Measurements from ENCODE around the gene ACP6. TPM values are rescaled to one million over a fixed set of nuclear protein-coding genes. Genes with fewer than 3 reads are reported as not detected.

Gene ACP6
- total and polyA plus RNA-seq, 2 of the 13 experiments (the other 11 are each of a cell fraction or from before 2014, with no cell fraction given) = 18.1 to 33.7 TPM

GRCh38 chr1:147612366-147612765, 58.0 kb downstream of the ACP6 start (continued):
- no peak for TF ChIP-seq RBFOX2 (IDR thresholded peaks at IDR 0.05; ENCODE audit: low read depth, low read length)
- TF ChIP-seq ZMYM4 (CRISPR knock-in tag; IDR thresholded peaks at IDR 0.05) = peak; percentile 61; the same call in 1 of the 2 replicates
- TF ChIP-seq ZMYM2 (CRISPR knock-in tag; IDR thresholded peaks at IDR 0.05) = no peak
- TF ChIP-seq ZBTB49 (CRISPR knock-in tag; IDR thresholded peaks at IDR 0.05; ENCODE audit: borderline replicate concordance) = no peak
- TF ChIP-seq NR1H2 (CRISPR knock-in tag; IDR thresholded peaks at IDR 0.05; ENCODE audit: borderline replicate concordance, low read depth) = no peak
- TF ChIP-seq JUN (CRISPR knock-in tag; IDR thresholded peaks at IDR 0.05) = 0 out of 2 replicates have a peak, but pooled peaks have one; percentile 39
- TF ChIP-seq ZNF282 (IDR thresholded peaks at IDR 0.05; ENCODE audit: partially characterized antibody) = no peak
- no peak for TF ChIP-seq ZFP36 (IDR thresholded peaks at IDR 0.05; ENCODE audit: borderline replicate concordance, low read depth, low read length, partially characterized antibody)
- TF ChIP-seq CSRNP1 (CRISPR knock-in tag; IDR thresholded peaks at IDR 0.05) = no peak
- no peak; the same call in 1 of the 2 replicates for TF ChIP-seq ZNF670 (CRISPR knock-in tag; IDR thresholded peaks at IDR 0.05; ENCODE audit: borderline replicate concordance)
- no peak for TF ChIP-seq NFRKB (IDR thresholded peaks at IDR 0.05)
- no peak for TF ChIP-seq NR2C2 (CRISPR knock-in tag; IDR thresholded peaks at IDR 0.05; ENCODE audit: borderline replicate concordance)
- TF ChIP-seq ARID4A (CRISPR knock-in tag; IDR thresholded peaks at IDR 0.05; ENCODE audit: borderline replicate concordance) = peak; percentile 71
- TF ChIP-seq ZNF704 (CRISPR knock-in tag; IDR thresholded peaks at IDR 0.05; ENCODE audit: borderline replicate concordance) = no peak
- no peak for TF ChIP-seq SP1 (IDR thresholded peaks at IDR 0.05)
- TF ChIP-seq SP1 (CRISPR knock-in tag; IDR thresholded peaks at IDR 0.05) = 0 out of 2 replicates have a peak, but pooled peaks have one; percentile 14
- TF ChIP-seq ZNF18 (CRISPR knock-in tag; IDR thresholded peaks at IDR 0.05; ENCODE audit: insufficient replicate concordance) = no peak
